Mesothelial cell of epicardium (in vitro differentiated cells): ENCODE measurements around the gene ARHGEF35. TPM values are rescaled to one million over a fixed set of nuclear protein-coding genes. Genes with fewer than 3 reads are reported as not detected.

Experiments
- total RNA-seq: library from RNA; stranded (reverse); gene quantifications from 3 replicates; pipeline ENCODE4 v1.2.1, GENCODE V29; 2021

ARHGEF35 gene
- total RNA-seq, 1 donor from 2014 or later: 15.0 TPM

Other genes with a start within 250 kb of the ARHGEF35 start
- gene OR2F1, start 241.0 kb downstream of the ARHGEF35 start, total RNA-seq: 0.11 TPM in 1 of 3 replicates, not detected in the others
- gene OR6B1, start 195.5 kb downstream of the ARHGEF35 start, total RNA-seq: not detected in 3 replicates
- gene OR2A5, start 146.9 kb downstream of the ARHGEF35 start, total RNA-seq: not detected in 3 replicates
- gene OR2A25, start 126.0 kb downstream of the ARHGEF35 start, total RNA-seq: not detected in 3 replicates
- not detected in 3 replicates for gene OR2A12, start 109.6 kb downstream of the ARHGEF35 start, total RNA-seq
- gene OR2A2, start 86.2 kb downstream of the ARHGEF35 start, total RNA-seq: not detected in 3 replicates
- gene OR2A14, start 72.7 kb downstream of the ARHGEF35 start, total RNA-seq: not detected in 3 replicates
- 3.1 to 5.5 TPM (median 5.4 TPM) in 3 replicates for gene CTAGE4, start 12.4 kb downstream of the ARHGEF35 start, total RNA-seq
- 0.09 to 0.50 TPM (median 0.22 TPM) in 3 replicates for gene OR2A42, start 43.8 kb upstream of the ARHGEF35 start, total RNA-seq
- 10.8 to 11.3 TPM (median 11.1 TPM) in 3 replicates for gene OR2A7, start 69.0 kb upstream of the ARHGEF35 start, total RNA-seq
- gene CTAGE8, start 73.5 kb upstream of the ARHGEF35 start, total RNA-seq: 4.5 to 6.4 TPM (median 6.2 TPM) in 3 replicates
- 0.24 to 0.27 TPM (median 0.27 TPM) in 3 replicates for gene OR2A1, start 116.6 kb upstream of the ARHGEF35 start, total RNA-seq
- 35.9 to 37.6 TPM (median 37.4 TPM) in 3 replicates for gene ARHGEF5, start 159.6 kb upstream of the ARHGEF35 start, total RNA-seq
- not detected in 3 replicates for gene NOBOX, start 207.9 kb upstream of the ARHGEF35 start, total RNA-seq